OCI-LY1 (cell line): Measurements from ENCODE around the gene NOCT.

Experiments used
- EZH2 ChIP-seq: fragments of 200-600 bp; sonication (generic), shearing (Covaris generic); IDR thresholded peaks from 2 replicates; pipeline ENCODE4 v1.8.0; 2017; ENCODE audit warnings: borderline replicate concordance, mixed run types, mild to moderate bottlenecking, antibody characterized with exemption, low read length, moderate library complexity, mixed read lengths
- TF ChIP-seq, protein P1 (sequence below): fragments of 200-600 bp; sonication (generic), shearing (Covaris generic); IDR thresholded peaks from 2 replicates; pipeline ENCODE4 v1.5.1; 2017; ENCODE audit warnings: mild to moderate bottlenecking, antibody characterized with exemption, low read length, moderate library complexity, mixed read lengths

DNA sequence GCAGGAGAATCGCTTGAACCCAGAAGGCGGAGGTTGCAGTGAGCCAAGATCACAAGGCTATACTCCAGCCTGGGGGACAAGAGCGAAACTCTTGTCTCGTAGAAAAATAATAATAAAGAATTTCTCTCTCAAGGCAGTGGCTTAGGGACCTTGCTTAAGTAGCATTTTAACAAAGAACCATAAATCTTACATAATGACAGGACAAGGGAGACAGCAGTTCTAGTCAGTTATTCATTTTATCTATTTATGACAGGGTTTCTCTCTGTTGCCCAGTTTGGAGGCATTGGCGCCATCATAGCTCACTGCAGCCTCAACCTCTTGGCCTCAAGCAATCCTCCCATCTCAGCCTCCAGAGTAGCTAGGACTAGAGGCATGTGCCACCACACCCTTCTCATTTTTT, 31.9 kb upstream of the NOCT start:
- TF ChIP-seq, protein P1, sequence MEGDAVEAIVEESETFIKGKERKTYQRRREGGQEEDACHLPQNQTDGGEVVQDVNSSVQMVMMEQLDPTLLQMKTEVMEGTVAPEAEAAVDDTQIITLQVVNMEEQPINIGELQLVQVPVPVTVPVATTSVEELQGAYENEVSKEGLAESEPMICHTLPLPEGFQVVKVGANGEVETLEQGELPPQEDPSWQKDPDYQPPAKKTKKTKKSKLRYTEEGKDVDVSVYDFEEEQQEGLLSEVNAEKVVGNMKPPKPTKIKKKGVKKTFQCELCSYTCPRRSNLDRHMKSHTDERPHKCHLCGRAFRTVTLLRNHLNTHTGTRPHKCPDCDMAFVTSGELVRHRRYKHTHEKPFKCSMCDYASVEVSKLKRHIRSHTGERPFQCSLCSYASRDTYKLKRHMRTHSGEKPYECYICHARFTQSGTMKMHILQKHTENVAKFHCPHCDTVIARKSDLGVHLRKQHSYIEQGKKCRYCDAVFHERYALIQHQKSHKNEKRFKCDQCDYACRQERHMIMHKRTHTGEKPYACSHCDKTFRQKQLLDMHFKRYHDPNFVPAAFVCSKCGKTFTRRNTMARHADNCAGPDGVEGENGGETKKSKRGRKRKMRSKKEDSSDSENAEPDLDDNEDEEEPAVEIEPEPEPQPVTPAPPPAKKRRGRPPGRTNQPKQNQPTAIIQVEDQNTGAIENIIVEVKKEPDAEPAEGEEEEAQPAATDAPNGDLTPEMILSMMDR = no peak
- no peak for TF ChIP-seq EZH2
